Glomerular visceral epithelial cell (primary cell): ENCODE data around the gene TNRC6B.

ENCODE experiments used
- DNase-seq: peaks from one replicate; pipeline ENCODE4 v3.0.0-alpha.2; 2016; ENCODE audit errors: extremely low spot score

The TNRC6B gene

GRCh38 chr22:40240686-40241085 lies 63.0 kb downstream of the TNRC6B start:
- DNase-seq, result no peak

DNA sequence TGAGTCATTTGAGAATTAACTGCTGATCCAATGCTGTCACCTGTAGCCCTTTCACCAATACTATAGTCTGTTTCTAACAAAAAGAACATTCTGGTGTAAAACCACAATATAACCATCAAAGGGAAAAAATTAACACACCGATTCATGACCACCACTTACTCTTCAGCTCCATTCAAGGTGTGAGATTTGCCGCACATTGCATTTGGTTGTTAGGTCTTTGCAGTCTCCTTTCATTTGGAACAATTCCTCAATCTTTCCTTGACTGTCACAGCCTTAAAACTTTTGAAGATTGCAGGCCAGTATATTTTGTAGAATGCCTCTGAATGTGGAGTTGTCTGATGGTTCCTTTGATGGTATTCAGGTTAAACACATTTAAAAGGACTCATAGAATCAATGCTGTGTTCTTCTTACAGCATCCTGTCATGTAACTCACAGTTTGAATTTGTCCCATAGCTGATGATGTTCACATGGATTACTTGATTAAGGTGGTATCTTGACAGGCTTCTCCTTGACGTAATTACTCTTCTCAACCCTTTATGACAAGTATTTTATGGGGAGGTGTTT lies 63.6 kb downstream of the TNRC6B start:
- DNase-seq, result no peak

DNA sequence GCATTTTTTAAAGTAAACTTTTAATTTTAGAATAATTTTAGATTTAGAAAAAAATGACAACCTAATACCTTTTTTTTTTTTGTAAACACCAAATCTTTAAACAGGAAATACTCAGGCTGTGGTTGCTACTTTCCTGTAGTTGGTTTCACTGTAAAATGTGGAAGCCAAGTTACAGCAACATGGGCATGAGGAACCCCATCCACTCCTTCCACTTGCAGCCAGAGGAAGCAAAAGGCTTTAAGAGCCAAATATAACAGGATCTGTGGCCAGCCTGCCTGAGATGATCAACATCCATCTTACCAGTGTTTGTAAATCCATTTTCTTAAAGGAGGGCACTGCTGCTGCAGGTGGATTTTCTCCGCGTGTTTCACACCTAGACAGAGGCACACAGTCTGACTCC lies 66.2 kb downstream of the TNRC6B start:
- DNase-seq, result no peak

GRCh38 chr22:40244586-40244985 lies 66.9 kb downstream of the TNRC6B start:
- no peak for DNase-seq

DNA sequence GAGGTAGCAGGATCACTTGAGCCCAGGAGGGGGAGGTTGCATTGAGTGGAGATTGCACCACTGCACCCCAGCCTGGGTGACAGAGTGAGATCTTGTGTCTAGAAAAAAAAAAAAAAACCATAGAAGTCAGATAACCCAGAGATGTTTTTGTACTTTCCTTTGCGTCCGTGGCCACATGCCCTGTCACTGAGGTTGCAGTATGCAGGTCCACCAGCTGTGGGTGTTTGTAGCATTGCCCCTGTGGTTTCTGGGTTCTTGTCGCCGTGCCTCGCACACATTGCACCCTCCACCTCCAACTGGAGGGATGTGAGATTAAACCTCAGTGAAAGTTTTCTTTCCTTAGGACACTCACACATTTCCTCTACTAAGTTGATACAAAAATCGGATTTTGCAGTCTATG lies 70.3 kb downstream of the TNRC6B start:
- no peak for DNase-seq

GRCh38 chr22:40249286-40249685 lies 71.6 kb downstream of the TNRC6B start:
- DNase-seq, result no peak

DNA sequence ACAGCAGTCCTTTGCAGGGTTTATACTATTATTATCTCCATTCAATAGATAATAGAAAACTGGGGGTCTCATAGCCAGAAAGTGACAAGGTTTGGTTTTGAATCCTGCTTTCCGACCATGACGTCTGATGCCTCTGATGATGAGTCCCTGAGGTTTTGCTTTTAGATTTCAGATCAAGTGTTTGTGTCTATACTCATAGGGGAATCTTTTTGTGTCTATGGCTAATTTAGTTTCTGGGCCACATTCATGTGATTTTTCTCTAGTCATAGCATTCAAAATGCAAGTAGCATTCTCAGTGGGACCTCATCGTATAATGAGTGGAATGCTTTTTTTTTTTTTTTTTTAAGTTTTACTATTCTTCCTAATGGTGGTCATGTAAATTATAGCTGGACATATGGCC lies 72.9 kb downstream of the TNRC6B start:
- DNase-seq, result no peak

- no peak for DNase-seq
Measured at GRCh38 chr22:40251106-40251505, 73.4 kb downstream of the TNRC6B start.

GRCh38 chr22:40252146-40252545 lies 74.4 kb downstream of the TNRC6B start:
- DNase-seq, result no peak

DNA sequence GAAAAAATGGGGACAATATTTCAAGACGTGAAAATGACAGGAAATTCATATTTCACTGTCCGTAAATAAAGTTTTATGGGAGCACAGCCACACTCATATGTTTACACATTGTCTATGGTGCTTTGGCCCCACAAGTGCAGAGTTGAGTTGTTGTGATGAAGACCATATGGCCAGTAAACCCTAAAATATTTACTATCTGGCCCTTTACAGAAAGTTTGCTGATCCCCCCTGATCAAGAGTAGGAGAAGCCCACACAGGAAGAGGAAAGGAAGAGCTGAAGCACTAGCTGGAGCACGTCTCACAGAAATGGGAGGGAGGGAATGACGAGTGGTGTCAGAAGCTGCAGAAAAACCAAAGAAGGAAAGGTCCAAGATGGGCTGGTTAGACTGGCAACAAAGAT lies 78.8 kb downstream of the TNRC6B start:
- DNase-seq, result no peak

GRCh38 chr22:40258017-40258416 lies 80.3 kb downstream of the TNRC6B start:
- DNase-seq, result no peak

- DNase-seq, result peak; percentile 23
Measured at GRCh38 chr22:40258501-40258915, 80.8 kb downstream of the TNRC6B start.

GRCh38 chr22:40261783-40262182 lies 84.1 kb downstream of the TNRC6B start:
- no peak for DNase-seq

DNA sequence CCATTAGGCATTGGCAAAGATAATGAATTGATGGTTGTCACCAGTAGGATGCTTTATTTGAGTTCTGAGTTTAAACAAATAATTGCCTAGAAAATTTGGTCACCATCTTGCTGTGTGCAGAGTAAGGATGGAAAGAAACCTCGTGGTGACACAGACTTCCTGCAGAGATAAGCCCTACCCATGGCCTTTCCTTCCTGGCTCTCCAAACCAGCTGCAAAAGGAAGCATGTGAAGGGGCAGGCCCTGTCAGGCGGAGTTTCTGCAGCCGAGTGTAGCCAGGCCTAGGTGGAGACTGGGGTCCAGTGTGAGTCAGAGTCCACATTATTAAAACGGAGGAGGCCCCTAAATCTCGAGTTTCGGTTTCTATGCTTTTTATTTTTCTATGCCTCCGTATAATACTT lies 85.5 kb downstream of the TNRC6B start:
- DNase-seq, result no peak

DNA sequence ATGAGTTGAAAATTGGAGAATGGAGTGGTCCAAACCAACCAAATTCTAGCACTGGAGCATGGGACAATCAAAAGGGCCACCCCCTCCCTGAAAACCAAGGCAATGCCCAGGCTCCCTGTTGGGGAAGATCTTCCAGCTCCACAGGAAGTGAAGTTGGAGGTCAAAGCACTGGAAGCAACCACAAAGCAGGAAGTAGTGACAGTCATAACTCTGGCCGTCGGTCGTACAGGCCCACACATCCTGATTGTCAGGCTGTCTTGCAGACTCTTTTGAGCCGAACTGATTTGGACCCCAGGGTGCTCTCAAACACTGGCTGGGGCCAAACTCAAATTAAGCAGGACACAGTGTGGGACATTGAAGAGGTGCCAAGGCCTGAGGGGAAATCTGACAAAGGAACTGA lies 88.1 kb downstream of the TNRC6B start:
- DNase-seq, result no peak

- DNase-seq, result no peak
Measured at GRCh38 chr22:40270031-40270430, 92.3 kb downstream of the TNRC6B start.

- DNase-seq, result no peak
Measured at GRCh38 chr22:40270748-40271373, 93.1 kb downstream of the TNRC6B start.

- no peak for DNase-seq
Measured at GRCh38 chr22:40271440-40271839, 93.7 kb downstream of the TNRC6B start.

DNA sequence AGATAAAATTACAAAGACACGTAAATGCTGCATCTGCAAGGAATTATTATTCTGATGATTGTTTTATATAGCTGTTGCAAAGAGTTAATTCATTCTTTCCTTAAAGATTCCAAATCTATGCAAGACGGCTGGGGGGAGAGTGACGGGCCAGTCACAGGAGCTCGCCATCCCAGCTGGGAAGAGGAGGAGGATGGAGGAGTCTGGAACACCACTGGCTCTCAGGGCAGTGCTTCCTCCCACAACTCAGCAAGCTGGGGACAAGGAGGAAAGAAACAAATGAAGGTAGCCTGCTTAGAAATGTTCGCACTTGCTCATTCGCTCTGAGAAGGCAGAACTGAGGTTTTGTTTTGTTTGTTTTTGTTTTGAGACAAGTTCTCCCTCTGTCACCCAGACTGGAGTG lies 95.6 kb downstream of the TNRC6B start:
- no peak for DNase-seq

GRCh38 chr22:40276996-40277823 lies 99.5 kb downstream of the TNRC6B start:
- no peak for DNase-seq

GRCh38 chr22:40279017-40279416 lies 101.3 kb downstream of the TNRC6B start:
- DNase-seq, result no peak

- no peak for DNase-seq
Measured at GRCh38 chr22:40281717-40282116, 104.0 kb downstream of the TNRC6B start.

GRCh38 chr22:40285513-40285912 lies 107.8 kb downstream of the TNRC6B start:
- no peak for DNase-seq
